BJ (cell line): ENCODE results near the gene WDR33. TPM values are rescaled to one million over a fixed set of nuclear protein-coding genes. Genes with fewer than 3 reads are reported as not detected.

ENCODE experiments used
- CTCF ChIA-PET: fragments of 350-600 bp; formaldehyde crosslinking; extraction: SDS; loops from one replicate; lab custom pipeline; 2021; ENCODE audit warnings: antibody characterized with exemption, inconsistent platforms; lab: Yijun Ruan, JAX
- POLR2A ChIA-PET: fragments of 300-600 bp; sonication (Branson Sonifier 250); formaldehyde crosslinking; extraction: SDS; loops from one replicate; lab custom pipeline; 2021; ENCODE audit warnings: antibody characterized with exemption; lab: Charles Lee
- DNase-seq: peaks from one replicate; pipeline ENCODE4 v3.0.0-alpha.2; 2011; ENCODE audit warnings: low read depth
- H3K27me3 ChIP-seq: 2 replicates; pipeline ENCODE4 v1.6.0; 2011; ENCODE audit warnings: low read length; ENCODE audit not compliant: control insufficient read depth, insufficient read depth
- H3K36me3 ChIP-seq: 2 replicates; pipeline ENCODE4 v1.5.1; 2011; ENCODE audit warnings: low read length; ENCODE audit not compliant: control insufficient read depth, insufficient read depth
- H3K4me3 ChIP-seq: 2 replicates; pipeline ENCODE4 v1.5.1; 2011; ENCODE audit warnings: low read depth, mild to moderate bottlenecking, control low read depth, low read length
- CTCF ChIP-seq: IDR thresholded peaks from 2 replicates; pipeline ENCODE4 v1.5.1; 2011; ENCODE audit warnings: low read depth, mild to moderate bottlenecking, control low read depth, inconsistent platforms, low read length, moderate library complexity; ENCODE audit not compliant: insufficient read depth
- polyA plus RNA-seq: library from polyadenylated mRNA; depleted of rRNA; stranded (reverse); fragments of >200 nt; gene quantifications from 2 replicates; pipeline ENCODE4 v1.2.3, GENCODE V29; 2011

WDR33 gene
- polyA plus RNA-seq, 1 experiment = 14.8 TPM

- POLR2A ChIA-PET = no interaction called here
- no peak for DNase-seq
- CTCF ChIA-PET = interaction anchor here (0.5 to 0.6 kb wide), 2 partner anchors 9 to 177 kb away, joined by 3 read pairs; no protein-coding TSS in a partner anchor
- peaks cover 10% of the 10 kb centered on the region for H3K36me3 ChIP-seq
- H3K4me3 ChIP-seq = no peak overlapping the region
- no peaks in the 10 kb centered on the region for H3K27me3 ChIP-seq
- no peak for TF ChIP-seq CTCF
Measured at GRCh38 chr2:127852388-127852787, 41.4 kb upstream of the WDR33 start.

GRCh38 chr2:127847931-127848330 is 37.0 kb upstream of the WDR33 start:
- H3K36me3 ChIP-seq = peaks cover 14% of the 10 kb centered on the region
- no peaks in the 10 kb centered on the region for H3K27me3 ChIP-seq
- ChIA-PET POLR2A (no interaction called here), CTCF (interaction anchor here (1.4 kb wide), 1 partner anchor 257 kb away, joined by 4 read pairs; no protein-coding TSS in a partner anchor)
- TF ChIP-seq CTCF = no peak
- no peak overlapping the region for H3K4me3 ChIP-seq
- DNase-seq = no peak

GRCh38 chr2:127844973-127845372 is 34.0 kb upstream of the WDR33 start:
- CTCF ChIA-PET = interaction anchor here (1.2 to 2.0 kb wide), 2 partner anchors 9 to 23 kb away, joined by 3 to 4 read pairs; no protein-coding TSS in a partner anchor
- no peak for TF ChIP-seq CTCF
- Histone ChIP-seq H3K4me3 (no peak overlapping the region), H3K36me3 (peaks cover 10% of the 10 kb centered on the region), H3K27me3 (no peaks in the 10 kb centered on the region)
- DNase-seq = no peak
- POLR2A ChIA-PET = no interaction called here

- no peak overlapping the region for H3K4me3 ChIP-seq
- no peaks in the 10 kb centered on the region for H3K27me3 ChIP-seq
- DNase-seq = no peak
- peaks cover 8% of the 10 kb centered on the region for H3K36me3 ChIP-seq
- TF ChIP-seq CTCF = no peak
- ChIA-PET POLR2A (no interaction called here), CTCF (interaction anchor here (2.0 kb wide), 1 partner anchor 10 kb away, joined by 4 read pairs; no protein-coding TSS in a partner anchor)
Measured at GRCh38 chr2:127843677-127844076, 32.7 kb upstream of the WDR33 start.

- ChIA-PET POLR2A (no interaction called here), CTCF (interaction anchor here (1.3 kb wide), 1 partner anchor 11 kb away, joined by 3 read pairs; no protein-coding TSS in a partner anchor)
Measured at GRCh38 chr2:127841466-127842178, 30.7 kb upstream of the WDR33 start.

More at GRCh38 chr2:127841466-127842178, 30.7 kb upstream of the WDR33 start:
- DNase-seq = no peak
- no peak overlapping the region for H3K4me3 ChIP-seq
- 0 out of 2 replicates have a peak, but pooled peaks cover 1% of the 10 kb centered on the region for H3K27me3 ChIP-seq
- H3K36me3 ChIP-seq = peaks cover under 1% of the 10 kb centered on the region; the same call in 1 of the 2 replicates
- TF ChIP-seq CTCF = no peak
